ENCODE data around the gene NENF. TPM values are rescaled to one million over a fixed set of nuclear protein-coding genes. Genes with fewer than 3 reads are reported as not detected.

NENF gene
- total RNA-seq, 1 experiment from 2014 or later: 71.8 TPM

DNA sequence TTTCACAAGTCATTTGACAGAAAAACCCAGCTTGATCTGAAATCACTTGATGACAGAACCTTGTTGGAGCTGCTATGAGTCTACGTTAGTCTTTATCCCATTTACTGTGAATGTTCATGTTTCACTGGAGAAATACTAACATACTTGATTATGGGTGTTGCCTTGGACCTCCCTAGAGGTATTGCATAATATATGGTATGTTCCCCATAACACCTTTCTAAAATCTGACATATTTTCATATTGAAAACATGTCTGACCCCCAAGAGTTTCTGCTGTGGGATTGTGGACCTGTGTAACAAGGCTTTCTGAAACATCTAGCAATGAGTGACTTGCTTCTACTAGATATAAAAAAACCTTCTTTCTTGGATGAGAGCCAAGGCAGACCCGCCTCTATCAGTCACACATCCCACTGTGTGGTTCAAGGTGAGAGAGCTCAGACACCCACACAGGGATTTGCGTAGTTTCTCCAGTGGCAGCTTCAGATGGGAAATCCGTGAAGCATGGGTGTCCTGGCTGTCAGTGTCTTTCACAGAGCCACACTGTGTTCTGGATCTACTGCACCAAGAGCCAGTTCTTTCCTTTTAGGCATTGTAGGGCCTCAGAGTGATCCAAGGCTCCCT, 4.6 kb downstream of the NENF start:
- H3K27me3 ChIP-seq (ENCODE audit: insufficient read depth, low read depth): no peaks in the 10 kb centered on the region
- H4K20me1 ChIP-seq (ENCODE audit: insufficient read depth): no peaks in the 10 kb centered on the region
- no peak overlapping the region for H2AFZ ChIP-seq
- POLR2A ChIA-PET (ENCODE audit: unreplicated experiment): no interaction called here
- no peak for DNase-seq
- H3K27ac ChIP-seq: no peak overlapping the region
- no peaks in the 10 kb centered on the region for H3K9me2 ChIP-seq (ENCODE audit: insufficient read depth)
- BruUV-seq (replicated peaks): no TSS peak
- CTCF ChIA-PET: interaction anchor here (0.8 kb wide), 1 partner anchor 18 kb away, joined by 3 read pairs; no protein-coding TSS in a partner anchor
- no peaks in the 10 kb centered on the region for H3K9me3 ChIP-seq (ENCODE audit: insufficient read depth, low read depth)
- peaks cover 19% of the 10 kb centered on the region; the same call in 1 of the 2 replicates for H3K79me2 ChIP-seq (ENCODE audit: low read depth)
- H3K4me1 ChIP-seq (replicated peaks; ENCODE audit: insufficient read depth): peaks cover 2% of the 10 kb centered on the region
- H3K4me3 ChIP-seq: no peak overlapping the region
- H3F3A ChIP-seq (ENCODE audit: insufficient read depth, low read depth): no peaks in the 10 kb centered on the region; the same call in 1 of the 2 replicates
- TF ChIP-seq EZH2 (IDR thresholded peaks at IDR 0.05; ENCODE audit: low read depth): no peak
- TF ChIP-seq, protein P1, sequence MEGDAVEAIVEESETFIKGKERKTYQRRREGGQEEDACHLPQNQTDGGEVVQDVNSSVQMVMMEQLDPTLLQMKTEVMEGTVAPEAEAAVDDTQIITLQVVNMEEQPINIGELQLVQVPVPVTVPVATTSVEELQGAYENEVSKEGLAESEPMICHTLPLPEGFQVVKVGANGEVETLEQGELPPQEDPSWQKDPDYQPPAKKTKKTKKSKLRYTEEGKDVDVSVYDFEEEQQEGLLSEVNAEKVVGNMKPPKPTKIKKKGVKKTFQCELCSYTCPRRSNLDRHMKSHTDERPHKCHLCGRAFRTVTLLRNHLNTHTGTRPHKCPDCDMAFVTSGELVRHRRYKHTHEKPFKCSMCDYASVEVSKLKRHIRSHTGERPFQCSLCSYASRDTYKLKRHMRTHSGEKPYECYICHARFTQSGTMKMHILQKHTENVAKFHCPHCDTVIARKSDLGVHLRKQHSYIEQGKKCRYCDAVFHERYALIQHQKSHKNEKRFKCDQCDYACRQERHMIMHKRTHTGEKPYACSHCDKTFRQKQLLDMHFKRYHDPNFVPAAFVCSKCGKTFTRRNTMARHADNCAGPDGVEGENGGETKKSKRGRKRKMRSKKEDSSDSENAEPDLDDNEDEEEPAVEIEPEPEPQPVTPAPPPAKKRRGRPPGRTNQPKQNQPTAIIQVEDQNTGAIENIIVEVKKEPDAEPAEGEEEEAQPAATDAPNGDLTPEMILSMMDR (conservative IDR thresholded peaks at IDR 0.05): no peak
- H3K4me2 ChIP-seq: no peak overlapping the region
- H3K36me3 ChIP-seq (ENCODE audit: low read depth): no peaks in the 10 kb centered on the region
- intact Hi-C loops (cut with micrococcal nuclease; ENCODE audit: unreplicated experiment): no loop called here

- BruUV-seq (replicated peaks): no TSS peak
- CTCF ChIA-PET: interaction anchor here (0.6 kb wide), 1 partner anchor 23 kb away, joined by 8 read pairs; no protein-coding TSS in a partner anchor
Measured at GRCh38 chr1:212438831-212439237, 6.1 kb downstream of the NENF start.

GRCh38 chr1:212440419-212440818, 7.7 kb downstream of the NENF start:
- no peaks in the 10 kb centered on the region for H3K9me3 ChIP-seq (ENCODE audit: insufficient read depth, low read depth)
- no peaks in the 10 kb centered on the region; the same call in 1 of the 2 replicates for H3F3A ChIP-seq (ENCODE audit: insufficient read depth, low read depth)
- H3K4me2 ChIP-seq: no peak overlapping the region
- H3K27ac ChIP-seq: no peak overlapping the region
- intact Hi-C loops (cut with micrococcal nuclease; ENCODE audit: unreplicated experiment): no loop called here
- H3K4me3 ChIP-seq: no peak overlapping the region
- no peaks in the 10 kb centered on the region for H4K20me1 ChIP-seq (ENCODE audit: insufficient read depth)
- no peaks in the 10 kb centered on the region for H3K4me1 ChIP-seq (replicated peaks; ENCODE audit: insufficient read depth)
- no peaks in the 10 kb centered on the region for H3K36me3 ChIP-seq (ENCODE audit: low read depth)
- POLR2A ChIA-PET (ENCODE audit: unreplicated experiment): interaction anchor here (0.6 to 0.7 kb wide), 2 partner anchors 13 to 58 kb away, joined by 4 to 5 read pairs; no protein-coding TSS in a partner anchor
- H2AFZ ChIP-seq: no peak overlapping the region
- no peaks in the 10 kb centered on the region for H3K9me2 ChIP-seq (ENCODE audit: insufficient read depth)
- H3K79me2 ChIP-seq (ENCODE audit: low read depth): 0 out of 2 replicates have a peak, but pooled peaks cover 3% of the 10 kb centered on the region
- TF ChIP-seq, protein P1 (conservative IDR thresholded peaks at IDR 0.05): no peak
- no peak for TF ChIP-seq EZH2 (IDR thresholded peaks at IDR 0.05; ENCODE audit: low read depth)
- no peak for DNase-seq
- H3K27me3 ChIP-seq (ENCODE audit: insufficient read depth, low read depth): no peaks in the 10 kb centered on the region
- CTCF ChIA-PET: interaction anchor here (0.6 kb wide), 1 partner anchor 150 kb away, joined by 4 read pairs; no protein-coding TSS in a partner anchor
- no TSS peak for BruUV-seq (replicated peaks)

More at GRCh38 chr1:212438831-212439237, 6.1 kb downstream of the NENF start:
- no peak overlapping the region for H2AFZ ChIP-seq
- POLR2A ChIA-PET (ENCODE audit: unreplicated experiment): no interaction called here
- H3K27ac ChIP-seq: no peak overlapping the region
- H3K27me3 ChIP-seq (ENCODE audit: insufficient read depth, low read depth): no peaks in the 10 kb centered on the region
- H3K4me3 ChIP-seq: no peak overlapping the region
- intact Hi-C loops (cut with micrococcal nuclease; ENCODE audit: unreplicated experiment): no loop called here
- H3K9me3 ChIP-seq (ENCODE audit: insufficient read depth, low read depth): no peaks in the 10 kb centered on the region
- H3K4me2 ChIP-seq: no peak overlapping the region
- no peaks in the 10 kb centered on the region; the same call in 1 of the 2 replicates for H3K4me1 ChIP-seq (replicated peaks; ENCODE audit: insufficient read depth)
- no peak for TF ChIP-seq EZH2 (IDR thresholded peaks at IDR 0.05; ENCODE audit: low read depth)
- TF ChIP-seq, protein P1 (conservative IDR thresholded peaks at IDR 0.05): no peak
- H3K9me2 ChIP-seq (ENCODE audit: insufficient read depth): no peaks in the 10 kb centered on the region
- no peaks in the 10 kb centered on the region for H3K36me3 ChIP-seq (ENCODE audit: low read depth)
- H4K20me1 ChIP-seq (ENCODE audit: insufficient read depth): no peaks in the 10 kb centered on the region
- H3K79me2 ChIP-seq (ENCODE audit: low read depth): peaks cover 16% of the 10 kb centered on the region; the same call in 1 of the 2 replicates
- no peaks in the 10 kb centered on the region; the same call in 1 of the 2 replicates for H3F3A ChIP-seq (ENCODE audit: insufficient read depth, low read depth)
- DNase-seq: no peak
